HG03135 (cell line): ENCODE measurements around the gene PIK3R1.

ENCODE experiments used
- ATAC-seq: cut with Tn5 transposase; IDR thresholded peaks from one replicate; pipeline ENCODE4 v1.9.1; 2021; ENCODE audit warnings: mild to moderate bottlenecking, moderate library complexity; ENCODE audit not compliant: unreplicated experiment

The PIK3R1 gene

DNA sequence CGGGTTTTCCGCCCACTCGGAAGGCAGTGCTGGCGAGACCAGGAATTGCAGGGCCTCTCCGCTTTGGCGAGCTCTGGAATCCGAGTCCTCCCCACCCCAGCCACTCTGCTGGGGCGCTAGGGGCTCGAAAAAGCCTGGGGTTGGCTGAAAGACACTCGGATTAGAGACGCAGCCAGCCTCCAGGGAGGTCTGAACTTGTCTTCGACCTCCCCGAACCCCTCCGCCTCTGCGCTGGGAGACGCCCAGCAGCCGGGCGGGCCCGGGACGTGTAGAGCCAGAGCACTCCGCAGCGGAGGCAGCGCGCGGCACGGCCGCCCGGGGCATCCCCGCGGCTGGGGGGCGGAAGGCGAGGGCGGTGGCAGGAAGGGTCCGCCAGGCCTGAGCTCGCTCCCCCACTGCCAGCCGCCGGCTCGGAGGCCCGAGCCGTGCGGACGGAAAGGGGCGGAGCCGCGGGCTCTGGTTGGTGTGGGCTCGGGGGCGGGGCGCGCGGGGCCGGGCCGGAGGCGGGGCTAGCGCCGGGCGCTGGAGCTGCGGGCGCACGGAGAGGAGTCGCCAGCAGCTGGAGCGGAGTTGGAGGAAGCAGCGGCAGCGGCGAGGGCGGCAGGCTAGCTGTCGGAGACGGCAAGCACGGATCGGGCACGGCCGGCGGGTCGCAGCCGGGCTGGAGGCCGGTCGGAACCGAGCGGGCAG is at the start of gene PIK3R1:
Gene PIK3R1 (plus strand): TSS at position 549 of the 690 bp plus-strand sequence. CDS start 10,920 bp downstream, outside the sequence.
- peak; percentile 80 for ATAC-seq

DNA sequence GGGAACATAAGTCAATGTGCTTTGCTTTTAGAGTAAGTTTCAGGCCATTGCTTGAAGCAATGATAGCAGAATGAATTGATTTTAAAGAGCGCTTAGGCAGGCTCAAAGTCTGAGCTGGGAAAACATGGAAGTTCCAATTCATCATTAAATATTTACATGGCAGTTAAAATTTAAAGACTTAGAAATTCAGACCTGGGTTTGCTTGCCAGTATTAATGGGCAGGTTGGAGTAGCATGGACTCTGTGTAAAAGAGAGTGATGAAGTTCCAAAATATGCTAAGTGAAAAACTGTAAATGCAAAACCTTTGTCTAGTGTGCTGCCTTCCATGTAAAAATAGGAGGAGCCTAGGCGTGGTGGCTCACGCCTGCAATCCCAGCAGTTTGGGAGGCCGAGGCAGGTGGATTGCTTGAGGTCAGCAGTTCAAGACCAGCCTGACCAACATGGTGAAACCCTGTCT is 48.3 kb upstream of the PIK3R1 start:
- no peak for ATAC-seq

DNA sequence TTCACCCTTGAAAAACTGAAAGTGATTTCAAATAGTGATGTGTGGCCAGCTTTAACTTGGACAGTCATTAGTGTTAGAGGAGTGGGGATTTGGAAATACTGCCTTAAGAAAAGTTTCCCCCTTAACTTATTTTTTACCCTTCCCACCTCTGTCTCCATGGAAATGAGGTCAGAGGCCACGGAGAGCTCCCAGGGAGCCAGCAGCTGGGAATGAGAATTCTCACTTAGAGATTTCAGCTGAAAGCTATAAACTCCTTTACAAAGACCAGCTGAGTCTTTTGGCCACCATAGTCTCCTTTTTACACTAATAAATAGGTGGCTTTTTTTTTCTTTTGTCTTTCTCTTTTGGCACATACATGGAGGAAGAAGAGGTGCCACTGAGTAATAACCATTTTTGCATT is 45.7 kb upstream of the PIK3R1 start:
- ATAC-seq: no peak

DNA sequence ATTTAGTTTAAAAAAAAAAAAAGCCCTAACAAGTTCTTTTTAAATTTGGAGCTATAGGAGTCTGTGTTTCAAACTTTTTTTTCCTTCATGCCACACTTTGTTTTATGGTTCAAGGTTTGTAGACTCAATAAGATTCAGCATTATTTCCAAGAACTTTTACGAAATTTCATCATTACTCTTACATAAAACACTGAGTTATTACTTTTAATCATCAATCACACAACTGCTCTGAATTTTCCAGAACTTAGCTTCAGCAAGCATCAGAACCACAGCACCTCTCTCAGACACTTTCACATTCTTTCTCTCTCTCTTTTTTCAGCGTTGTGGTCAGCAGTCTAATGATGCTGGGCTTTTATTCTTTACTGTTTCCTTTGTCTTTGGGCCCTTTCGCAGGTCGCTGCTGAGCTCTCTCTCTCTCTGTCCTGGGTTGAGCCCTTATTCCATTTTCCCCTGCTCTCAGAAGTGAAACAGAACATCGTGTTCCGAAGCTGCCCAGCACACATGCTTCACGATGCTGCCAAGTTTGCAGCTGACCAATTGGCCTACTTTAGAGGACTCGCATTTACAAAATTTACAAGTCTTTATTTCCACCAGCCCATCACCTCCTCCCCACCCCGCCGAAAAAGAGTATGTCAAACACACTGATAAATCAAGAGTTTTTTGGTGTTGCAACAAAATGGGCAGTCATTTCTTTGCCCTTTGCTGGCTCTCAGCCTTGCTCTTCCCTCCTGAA is 44.6 kb upstream of the PIK3R1 start:
- ATAC-seq: no peak

DNA sequence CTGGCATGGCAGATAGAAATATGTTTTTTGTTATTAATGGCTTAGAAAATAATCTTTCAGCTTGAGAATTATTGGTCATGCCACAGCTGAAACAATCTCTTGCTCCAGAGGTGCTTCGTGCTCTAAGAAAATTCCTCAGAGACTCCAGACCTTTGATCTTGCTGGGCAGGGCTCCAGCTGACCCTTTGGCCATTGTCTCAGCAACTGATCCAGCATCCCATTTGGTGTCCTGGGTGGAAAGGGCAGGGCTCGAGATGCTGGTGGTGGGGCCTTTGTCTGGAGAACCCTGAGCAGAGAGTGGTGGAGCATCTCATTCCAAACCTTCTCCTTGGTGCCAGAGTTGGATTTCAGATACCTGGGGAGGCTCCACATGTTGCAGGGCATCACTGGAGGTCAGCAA is 43.2 kb upstream of the PIK3R1 start:
- ATAC-seq: no peak

DNA sequence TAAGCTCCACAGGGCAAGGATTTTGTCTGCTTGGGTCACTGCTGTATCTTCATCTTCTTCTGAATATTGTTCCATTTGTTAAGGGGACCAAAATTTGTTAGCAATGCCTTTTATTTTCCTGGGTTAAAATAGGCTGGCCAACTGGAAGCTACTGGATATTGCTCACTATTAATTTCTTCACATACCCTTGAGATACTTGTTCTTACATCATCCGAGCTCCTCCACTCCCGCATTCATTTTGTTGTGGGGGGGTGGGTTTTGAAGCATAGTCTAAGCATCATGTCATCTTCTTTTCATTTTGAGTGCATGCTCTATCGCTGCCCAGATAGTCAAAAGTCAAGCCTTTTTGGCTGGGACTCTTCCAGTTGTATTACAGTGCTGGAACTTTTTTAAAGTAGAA is 42.5 kb upstream of the PIK3R1 start:
- no peak for ATAC-seq

DNA sequence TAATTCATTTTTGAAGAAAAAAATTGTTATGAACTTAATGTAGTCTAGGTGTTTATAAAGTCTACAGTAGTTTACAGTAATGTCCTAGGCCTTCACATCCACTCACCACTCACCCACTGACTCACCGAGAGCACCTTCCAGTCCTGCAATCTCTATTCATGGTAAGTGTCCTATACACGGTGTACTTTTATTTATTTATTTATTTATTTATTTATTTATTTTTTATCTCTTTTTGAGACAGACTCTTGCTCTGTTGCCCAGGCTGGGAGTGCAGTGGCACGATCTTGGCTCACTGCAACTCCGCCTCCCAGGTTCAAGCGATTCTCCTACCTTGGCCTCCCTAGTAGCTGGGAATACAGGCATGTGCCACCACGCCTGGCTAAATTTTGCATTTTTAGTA is 39.3 kb upstream of the PIK3R1 start:
- no peak for ATAC-seq

DNA sequence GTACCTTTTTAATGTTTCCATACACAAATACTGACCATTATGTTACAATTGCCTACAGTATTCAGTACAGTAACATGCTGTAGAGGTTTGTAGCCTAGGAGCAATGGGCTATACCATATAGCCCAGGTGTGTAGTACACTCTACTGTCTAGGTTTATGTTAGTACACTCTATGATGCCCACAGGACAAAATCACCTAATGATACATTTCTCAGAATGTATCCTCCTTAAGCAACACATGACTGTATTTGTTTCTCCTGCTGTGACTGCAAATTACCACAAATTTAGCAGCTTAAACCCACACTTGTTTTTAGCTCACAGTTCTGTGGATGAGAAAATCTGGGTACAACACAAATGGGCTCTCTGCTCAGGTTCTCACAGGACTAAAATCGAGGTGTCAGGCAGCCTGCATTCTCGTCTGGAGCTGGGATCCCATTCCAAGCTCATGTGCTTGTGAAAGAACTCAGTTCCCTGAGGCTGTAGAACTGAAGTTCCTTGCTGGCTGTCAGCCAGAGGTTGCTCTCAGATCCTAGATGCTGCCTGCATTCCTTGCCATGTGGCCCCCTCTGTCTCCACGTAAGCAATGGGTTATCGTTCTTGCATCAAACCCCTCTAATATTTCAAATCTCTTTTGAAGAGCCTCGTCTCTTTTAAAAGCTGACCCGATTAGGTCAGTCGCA is 38.6 kb upstream of the PIK3R1 start:
- no peak for ATAC-seq

DNA sequence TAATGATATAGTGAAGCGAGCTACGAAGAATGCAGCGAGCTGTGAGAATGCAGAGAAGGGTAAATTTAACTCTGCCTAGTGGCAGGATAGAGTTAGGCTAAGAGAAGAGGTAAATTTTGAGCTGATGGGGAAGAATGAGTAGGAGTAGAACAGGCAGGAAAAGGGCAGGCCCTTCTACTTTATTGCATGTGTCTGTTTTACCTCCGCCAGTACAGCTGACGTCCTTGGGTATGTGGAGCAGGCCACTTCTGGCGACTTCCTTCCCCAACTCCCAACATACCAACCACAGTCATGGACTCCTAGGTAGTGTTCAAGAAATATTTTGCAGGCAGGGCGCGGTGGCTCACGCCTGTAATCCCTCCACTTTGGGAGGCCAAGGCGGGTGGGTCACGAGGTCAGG is 37.9 kb upstream of the PIK3R1 start:
- ATAC-seq: no peak

DNA sequence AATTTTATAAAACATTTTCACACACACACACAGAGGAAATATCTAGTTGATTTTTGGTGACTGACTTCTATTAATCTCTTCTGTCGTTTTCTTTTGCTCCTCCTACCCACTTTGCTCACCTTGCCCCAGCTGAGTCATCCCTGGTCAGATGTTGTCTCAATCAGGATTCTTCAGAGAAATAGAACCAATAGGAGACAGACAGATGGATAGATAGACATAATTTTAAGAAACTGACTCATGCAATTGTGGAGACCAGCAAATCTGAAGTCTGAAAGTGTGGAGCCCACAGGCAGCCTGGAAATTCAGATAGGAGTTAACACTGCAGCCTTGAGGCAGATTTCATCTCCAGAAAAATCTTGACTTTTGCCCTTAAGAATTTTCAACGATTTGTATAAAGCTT is 37.0 kb upstream of the PIK3R1 start:
- no peak for ATAC-seq

DNA sequence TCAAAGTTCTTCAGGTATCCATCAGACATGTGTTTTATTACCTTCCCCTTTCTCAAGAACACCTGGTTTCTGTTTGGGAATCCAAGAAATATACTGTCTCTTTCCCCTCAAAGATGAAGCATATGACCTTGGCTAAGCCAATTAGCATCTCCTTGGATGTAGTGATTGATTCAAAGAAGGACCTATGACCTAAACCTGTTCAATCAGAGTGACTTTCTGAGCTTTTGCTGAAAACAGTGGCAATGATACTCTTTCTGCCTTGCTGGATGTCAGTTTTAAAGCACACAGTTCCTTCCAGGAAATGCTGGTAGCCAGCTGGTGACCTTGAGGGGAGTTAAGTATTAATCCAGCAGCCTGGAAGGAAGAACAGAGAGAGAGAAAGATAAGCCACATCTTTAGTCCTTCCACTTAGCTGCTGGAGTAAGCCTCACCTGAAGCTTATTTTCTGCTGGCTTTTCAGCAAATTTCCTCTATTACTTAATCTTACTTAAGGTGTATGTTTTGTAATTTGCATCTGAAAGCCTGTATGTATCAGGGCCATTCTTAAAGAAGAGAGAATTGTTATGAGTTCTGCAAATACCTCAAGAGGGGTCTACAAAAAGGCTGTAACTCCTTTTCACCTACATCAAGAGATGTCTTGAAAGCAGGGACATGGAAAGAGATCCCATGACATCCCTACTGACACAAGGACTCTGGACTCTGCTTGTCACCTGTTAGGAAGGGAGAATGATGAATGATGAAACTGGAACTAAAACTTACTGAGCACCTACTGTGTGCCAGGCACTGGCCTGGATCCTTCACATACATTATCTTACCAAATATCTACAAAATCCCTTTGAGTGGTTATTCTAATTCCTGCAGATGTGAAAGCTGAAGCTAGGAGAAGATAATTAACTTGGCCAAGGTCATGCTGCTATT is 35.2 kb upstream of the PIK3R1 start:
- ATAC-seq: no peak

DNA sequence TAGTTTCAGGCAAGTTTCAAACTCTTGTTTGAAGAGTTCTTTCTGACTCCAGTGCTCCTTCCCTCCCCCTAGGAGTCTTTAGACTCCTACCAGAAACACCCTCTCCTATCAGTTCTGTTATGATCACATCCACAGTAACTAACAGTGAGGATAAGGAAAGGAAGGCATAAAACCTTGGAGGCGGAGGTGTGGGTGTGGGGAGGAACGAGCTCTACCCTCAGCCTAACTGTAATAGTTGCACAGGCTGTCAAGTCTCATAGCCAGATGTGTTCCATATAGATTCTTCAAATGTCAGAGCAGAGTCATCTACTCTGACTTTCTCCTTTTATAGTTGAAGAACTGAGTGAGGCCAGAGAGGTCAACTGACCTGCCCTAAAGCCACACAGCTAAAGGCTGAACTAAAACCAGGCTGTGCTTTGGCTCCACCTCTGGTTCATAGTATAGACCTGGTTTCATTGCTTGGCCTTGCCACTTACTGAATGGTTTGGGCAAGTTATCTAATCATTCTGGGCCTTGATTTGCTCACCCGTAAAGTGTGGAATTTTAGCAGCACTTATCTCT is 34.4 kb upstream of the PIK3R1 start:
- ATAC-seq: no peak

DNA sequence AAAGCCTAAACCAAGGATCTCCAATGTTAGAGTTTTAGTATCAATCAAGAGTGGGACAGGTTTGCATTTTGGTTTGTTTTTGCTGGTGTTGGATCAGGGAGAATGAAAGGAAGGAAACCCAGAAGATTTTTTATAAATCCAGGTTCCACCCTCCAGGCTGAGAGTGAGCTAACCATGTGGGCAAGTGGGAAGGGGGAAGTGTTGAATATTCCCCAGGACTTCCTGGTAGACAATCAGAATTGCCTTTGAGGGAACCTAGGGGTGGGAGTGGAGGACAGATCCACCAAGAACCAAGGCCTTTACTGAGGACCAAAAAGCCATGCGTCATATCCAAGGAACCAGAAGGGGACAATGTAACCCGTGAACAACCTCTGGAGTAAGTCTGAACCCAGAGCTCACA is 33.5 kb upstream of the PIK3R1 start:
- no peak for ATAC-seq

DNA sequence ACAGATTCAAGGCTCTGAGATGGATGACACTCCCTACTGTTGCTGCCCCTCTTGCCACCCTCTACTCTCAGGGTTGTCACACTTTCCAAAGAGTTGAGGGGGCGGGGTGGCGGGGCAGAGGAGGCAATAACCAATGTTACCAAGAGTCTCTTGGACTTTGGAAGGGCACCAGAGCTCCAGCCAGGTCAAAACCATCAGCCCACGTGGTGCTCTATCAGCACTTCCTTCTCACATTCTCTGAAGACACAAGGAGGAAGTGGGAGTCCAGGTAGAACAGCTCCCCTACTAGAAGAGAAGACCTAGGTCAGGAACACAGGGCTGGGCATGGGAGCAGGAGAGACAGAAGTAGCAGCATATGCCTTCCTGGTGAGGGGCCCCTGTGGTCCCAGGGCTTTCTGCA is 33.0 kb upstream of the PIK3R1 start:
- no peak for ATAC-seq

DNA sequence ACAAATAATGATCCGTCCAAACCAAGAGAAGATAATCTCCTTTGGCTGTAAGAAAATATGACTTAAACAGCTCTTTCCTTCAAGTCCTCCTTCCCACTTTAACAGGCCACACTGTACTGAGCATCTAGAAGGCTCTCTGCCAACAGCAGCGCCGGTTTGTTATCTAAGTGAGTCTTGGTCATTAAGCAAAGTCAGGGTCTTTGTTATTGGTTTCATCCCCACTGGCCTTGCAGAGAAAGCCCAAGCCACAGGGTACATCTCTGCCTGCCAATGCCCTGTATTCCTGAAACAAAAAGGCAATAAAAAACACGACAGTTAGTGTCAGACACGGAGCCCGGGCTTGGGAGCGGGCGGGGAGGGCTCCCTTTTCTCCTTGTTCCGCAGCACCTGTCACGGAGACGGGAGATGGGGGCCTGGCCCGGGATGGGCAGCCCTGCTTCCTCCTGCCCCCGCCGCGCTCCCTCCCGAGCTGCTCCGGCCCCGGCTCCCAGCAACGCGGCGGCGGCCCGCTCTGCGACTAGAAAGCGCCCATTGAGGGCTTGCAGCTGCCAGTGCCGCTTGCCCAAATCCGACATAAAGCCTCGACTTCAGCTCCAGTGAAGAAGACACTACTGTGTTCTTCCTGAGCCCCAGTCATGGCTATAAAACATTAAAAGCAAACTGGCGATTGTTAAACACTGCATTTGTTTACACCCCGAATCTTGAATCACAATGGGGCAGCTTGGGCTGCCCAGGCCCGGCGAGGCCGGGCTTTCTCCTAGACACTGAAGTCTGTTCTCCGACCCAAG is 28.1 kb upstream of the PIK3R1 start:
- no peak for ATAC-seq

DNA sequence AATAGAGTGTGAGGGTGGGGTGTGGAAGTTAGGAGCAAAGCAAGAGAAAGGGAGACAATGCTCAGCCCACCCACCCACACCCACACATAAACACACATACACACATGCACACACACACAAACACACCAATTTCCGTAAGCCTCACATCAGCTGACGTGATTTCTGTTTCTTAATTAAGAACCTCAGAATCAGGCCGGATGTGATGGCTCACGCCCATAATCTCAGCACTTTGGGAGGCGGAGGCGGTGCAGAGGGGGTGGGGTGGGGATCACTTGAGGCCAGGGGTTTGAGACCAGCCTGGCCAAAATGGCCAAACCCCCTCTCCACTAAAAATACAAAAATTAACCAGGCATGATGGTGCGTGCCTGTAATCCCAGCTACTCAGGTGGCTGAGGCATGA is 26.4 kb upstream of the PIK3R1 start:
- ATAC-seq: no peak

DNA sequence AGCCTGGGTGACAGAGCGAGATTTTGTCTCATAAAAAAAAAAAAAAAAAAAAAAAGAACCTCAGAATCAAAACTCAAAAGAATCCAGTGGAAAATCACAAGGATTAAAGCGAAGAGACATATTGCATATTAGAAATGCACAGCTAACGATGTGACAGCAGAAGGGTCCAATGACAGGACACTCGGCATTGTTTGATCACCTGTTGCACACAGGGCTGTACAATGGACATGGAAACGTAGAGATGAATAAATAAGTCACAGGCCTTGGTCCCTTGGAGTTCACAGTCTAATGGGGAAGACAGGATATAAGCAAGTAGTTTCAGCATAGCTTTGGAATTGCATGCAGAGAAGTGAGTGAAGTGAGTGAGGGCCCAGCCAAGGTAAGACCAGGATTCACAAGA is 25.9 kb upstream of the PIK3R1 start:
- no peak for ATAC-seq

DNA sequence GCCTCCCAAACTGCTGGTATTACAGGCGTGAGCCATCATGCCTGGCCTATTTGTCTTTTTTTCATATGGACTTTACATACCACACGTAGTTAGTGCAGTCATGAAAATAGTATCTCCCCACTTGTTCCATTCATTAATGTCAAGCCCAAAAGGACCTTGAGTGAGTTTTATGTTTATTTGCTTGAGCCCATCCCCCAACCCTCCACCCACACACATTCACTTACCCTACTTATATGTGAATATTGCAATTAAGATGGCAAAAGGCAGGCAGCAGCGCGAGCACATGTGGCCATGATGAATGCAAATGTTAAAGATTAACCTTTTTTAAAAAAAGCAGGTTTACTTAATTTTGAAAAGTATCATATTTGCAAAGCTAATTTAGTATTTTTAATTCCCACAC is 24.9 kb upstream of the PIK3R1 start:
- no peak for ATAC-seq

DNA sequence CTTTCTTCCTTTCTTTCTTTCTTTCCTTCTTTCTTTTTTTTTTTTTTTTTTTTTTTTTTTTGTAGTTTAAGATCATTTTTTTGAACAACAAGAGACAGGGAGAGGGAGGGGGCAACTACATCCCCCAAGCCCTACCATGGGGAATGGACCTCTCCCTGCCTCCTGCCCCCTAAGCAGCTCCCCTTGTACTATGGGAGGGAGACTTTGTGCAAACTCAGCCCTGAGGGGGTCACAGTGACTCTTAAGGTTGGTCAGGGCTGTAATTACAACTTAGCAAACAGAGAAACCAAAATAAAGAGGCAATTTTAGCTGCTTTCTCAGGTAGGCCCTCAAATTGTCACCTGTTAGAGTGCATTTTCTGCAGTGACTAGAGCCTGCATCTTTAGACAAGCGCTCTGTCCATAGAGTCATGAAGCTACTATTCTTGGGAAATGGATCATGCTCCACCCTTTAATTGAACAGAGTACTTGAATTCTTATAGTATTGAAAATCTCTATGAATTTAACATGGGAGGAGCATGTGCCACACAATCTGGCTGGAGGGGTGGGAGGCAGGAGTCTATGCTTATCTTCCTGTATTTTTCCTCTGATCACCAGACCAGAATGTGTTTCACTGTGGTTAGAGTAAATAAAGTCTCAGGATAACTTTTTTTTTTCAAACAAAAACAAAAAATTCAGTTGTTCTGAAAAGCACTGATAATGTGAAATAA is 24.3 kb upstream of the PIK3R1 start:
- no peak for ATAC-seq
